ENCODE measurements around the gene USO1. TPM values are rescaled to one million over a fixed set of nuclear protein-coding genes. Genes with fewer than 3 reads are reported as not detected.

USO1 gene
- total and polyA plus RNA-seq, 7 experiments from 2014 or later, result 17.8 to 54.8 (median 30.4) TPM

- Histone ChIP-seq H3K4me1 (ENCODE audit: control insufficient read depth in 2 of 2, insufficient read depth in 2 of 2, low read length in 2 of 2) (no peaks in the 10 kb centered on the region), H3K4me3 (ENCODE audit: low read length) (no peak overlapping the region), H3K27ac (ENCODE audit: low read depth, low read length) (no peak overlapping the region), H3K27me3 (ENCODE audit: control insufficient read depth in 2 of 2, insufficient read depth in 2 of 2, low read length in 2 of 2) (no peaks in the 10 kb centered on the region), H3K36me3 (ENCODE audit: control insufficient read depth in 2 of 3, insufficient read depth in 3 of 3, low read length in 3 of 3) (no peaks in the 10 kb centered on the region), H3K9me3 (ENCODE audit: control insufficient read depth in 2 of 3, low read length in 3 of 3) (no peaks in the 10 kb centered on the region)
- no peaks in the 10 kb centered on the region for H3K4me1 Mint-ChIP-seq
- ChIA-PET CTCF (no interaction called here), POLR2A (no interaction called here)
- H3K27ac Mint-ChIP-seq, result peak overlapping the region in 1 of 9 donors; percentile 54
- intact Hi-C loops (cut with micrococcal nuclease), result no loop called here
- no peak for DNase-seq
- H3K9me3 Mint-ChIP-seq, result no peaks in the 10 kb centered on the region
- no peak overlapping the region for H3K4me3 Mint-ChIP-seq
- no peak for ATAC-seq
- H3K27me3 Mint-ChIP-seq, result no peaks in the 10 kb centered on the region
- H3K36me3 Mint-ChIP-seq, result peaks cover 0 to 8% (median 8%) of the 10 kb centered on the region in 5 donors
Measured at GRCh38 chr4:75820197-75820596, 95.8 kb downstream of the USO1 start.

DNA sequence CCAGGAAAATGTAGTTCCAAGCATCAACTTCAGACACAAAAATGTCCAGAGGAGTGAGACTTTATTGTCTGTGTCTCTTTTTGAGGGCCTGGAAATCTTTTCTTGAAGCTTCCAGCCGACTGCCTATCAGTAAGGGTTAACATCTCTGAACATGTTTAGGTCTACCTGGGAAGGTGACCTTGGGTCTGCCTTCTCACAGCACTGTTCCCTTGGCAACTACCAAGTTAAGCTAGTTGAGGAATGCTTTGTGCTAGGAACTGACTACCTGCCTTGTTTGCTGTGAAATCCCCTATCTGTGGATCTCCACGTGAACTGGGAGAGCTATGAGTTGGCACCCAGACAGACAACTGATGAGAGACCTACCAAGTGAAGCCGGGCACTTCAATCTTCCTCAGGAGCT lies 96.3 kb downstream of the USO1 start:
- CTCF ChIA-PET, result no interaction called here
- Histone ChIP-seq H3K9me3 (ENCODE audit: control insufficient read depth in 2 of 3, low read length in 3 of 3) (no peaks in the 10 kb centered on the region), H3K27ac (ENCODE audit: low read depth, low read length) (no peak overlapping the region), H3K4me3 (ENCODE audit: low read length) (no peak overlapping the region), H3K36me3 (ENCODE audit: control insufficient read depth in 2 of 3, insufficient read depth in 3 of 3, low read length in 3 of 3) (no peaks in the 10 kb centered on the region), H3K27me3 (ENCODE audit: control insufficient read depth in 2 of 2, insufficient read depth in 2 of 2, low read length in 2 of 2) (no peaks in the 10 kb centered on the region), H3K4me1 (ENCODE audit: control insufficient read depth in 2 of 2, insufficient read depth in 2 of 2, low read length in 2 of 2) (no peaks in the 10 kb centered on the region)
- no peak overlapping the region for H3K27ac Mint-ChIP-seq
- intact Hi-C loops (cut with micrococcal nuclease), result no loop called here
- ATAC-seq (no peak), DNase-seq (no peak)
- H3K9me3 Mint-ChIP-seq, result no peaks in the 10 kb centered on the region
- POLR2A ChIA-PET, result no interaction called here
- no peaks in the 10 kb centered on the region for H3K27me3 Mint-ChIP-seq
- peaks cover 0 to 5% (median 3%) of the 10 kb centered on the region in 5 donors for H3K36me3 Mint-ChIP-seq
- no peak overlapping the region for H3K4me3 Mint-ChIP-seq
- no peaks in the 10 kb centered on the region for H3K4me1 Mint-ChIP-seq

GRCh38 chr4:75821216-75821615 lies 96.8 kb downstream of the USO1 start:
- POLR2A ChIA-PET, result no interaction called here
- no peak for ATAC-seq

DNA sequence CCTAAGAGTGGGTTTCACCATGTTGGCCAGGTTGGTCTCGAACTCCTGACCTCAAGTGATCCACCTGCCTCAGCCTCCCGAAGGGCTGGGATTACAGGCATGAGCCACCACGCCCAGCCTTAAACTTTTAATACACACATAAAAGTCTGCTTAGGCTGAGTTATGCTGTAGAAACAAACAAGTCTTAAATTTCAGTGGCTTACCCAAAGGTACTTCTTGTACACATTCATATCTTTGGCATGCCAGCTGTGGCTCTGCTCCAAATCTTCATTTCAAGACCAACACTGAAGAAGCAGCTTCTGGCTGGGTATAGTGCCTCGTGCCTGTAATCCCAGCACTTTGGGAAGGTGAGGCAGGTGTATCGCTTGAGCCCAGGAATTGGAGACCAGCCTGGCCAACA lies 97.6 kb downstream of the USO1 start:
- intact Hi-C loops (cut with micrococcal nuclease), result no loop called here
- H3K27ac Mint-ChIP-seq, result no peak overlapping the region
- Histone ChIP-seq H3K4me3 (ENCODE audit: low read length) (no peak overlapping the region), H3K27me3 (ENCODE audit: control insufficient read depth in 2 of 2, insufficient read depth in 2 of 2, low read length in 2 of 2) (no peaks in the 10 kb centered on the region), H3K27ac (ENCODE audit: low read depth, low read length) (no peak overlapping the region), H3K36me3 (ENCODE audit: control insufficient read depth in 2 of 3, insufficient read depth in 3 of 3, low read length in 3 of 3) (no peaks in the 10 kb centered on the region), H3K4me1 (ENCODE audit: control insufficient read depth in 2 of 2, insufficient read depth in 2 of 2, low read length in 2 of 2) (no peaks in the 10 kb centered on the region), H3K9me3 (ENCODE audit: control insufficient read depth in 2 of 3, low read length in 3 of 3) (no peaks in the 10 kb centered on the region)
- no peak for DNase-seq
- ChIA-PET POLR2A (no interaction called here), CTCF (no interaction called here)
- ATAC-seq, result no peak
- no peak overlapping the region for H3K4me3 Mint-ChIP-seq
- H3K36me3 Mint-ChIP-seq, result peaks cover 0 to 5% (median 0%) of the 10 kb centered on the region in 5 donors
- H3K4me1 Mint-ChIP-seq, result no peaks in the 10 kb centered on the region
- no peaks in the 10 kb centered on the region for H3K27me3 Mint-ChIP-seq
- H3K9me3 Mint-ChIP-seq, result no peaks in the 10 kb centered on the region

More at GRCh38 chr4:75821216-75821615, 96.8 kb downstream of the USO1 start:
- Histone ChIP-seq H3K4me3 (ENCODE audit: low read length) (no peak overlapping the region), H3K27me3 (ENCODE audit: control insufficient read depth in 2 of 2, insufficient read depth in 2 of 2, low read length in 2 of 2) (no peaks in the 10 kb centered on the region), H3K36me3 (ENCODE audit: control insufficient read depth in 2 of 3, insufficient read depth in 3 of 3, low read length in 3 of 3) (no peaks in the 10 kb centered on the region), H3K9me3 (ENCODE audit: control insufficient read depth in 2 of 3, low read length in 3 of 3) (no peaks in the 10 kb centered on the region), H3K27ac (ENCODE audit: low read depth, low read length) (no peak overlapping the region), H3K4me1 (ENCODE audit: control insufficient read depth in 2 of 2, insufficient read depth in 2 of 2, low read length in 2 of 2) (no peaks in the 10 kb centered on the region)
- CTCF ChIA-PET, result no interaction called here
- Mint-ChIP-seq H3K4me1 (no peaks in the 10 kb centered on the region), H3K27me3 (no peaks in the 10 kb centered on the region), H3K27ac (no peak overlapping the region), H3K9me3 (no peaks in the 10 kb centered on the region), H3K4me3 (no peak overlapping the region), H3K36me3 (peaks cover 0 to 5% (median 3%) of the 10 kb centered on the region in 5 donors)
- no peak for DNase-seq
- intact Hi-C loops (cut with micrococcal nuclease), result no loop called here

DNA sequence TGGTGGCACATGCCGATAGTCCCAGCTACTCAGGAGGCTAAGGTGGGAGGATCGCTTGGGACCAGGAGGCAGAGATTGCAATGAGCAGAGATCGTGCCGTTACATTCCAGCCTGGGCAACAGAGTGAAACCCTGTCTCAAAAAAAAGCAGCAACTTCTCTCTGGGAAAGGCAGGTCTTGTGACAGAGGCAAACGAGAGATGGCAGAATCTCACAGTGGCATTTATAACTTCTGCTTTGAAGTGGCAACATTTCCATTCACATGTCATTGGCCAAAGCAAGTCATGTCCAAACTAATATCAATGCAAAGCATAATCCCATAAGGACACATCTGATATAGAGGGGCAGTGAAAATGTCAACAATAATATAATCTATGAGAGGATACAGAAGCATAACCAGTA lies 98.0 kb downstream of the USO1 start:
- Histone ChIP-seq H3K27me3 (ENCODE audit: control insufficient read depth in 2 of 2, insufficient read depth in 2 of 2, low read length in 2 of 2) (no peaks in the 10 kb centered on the region), H3K4me1 (ENCODE audit: control insufficient read depth in 2 of 2, insufficient read depth in 2 of 2, low read length in 2 of 2) (no peaks in the 10 kb centered on the region), H3K9me3 (ENCODE audit: control insufficient read depth in 2 of 3, low read length in 3 of 3) (no peaks in the 10 kb centered on the region), H3K36me3 (ENCODE audit: control insufficient read depth in 2 of 3, insufficient read depth in 3 of 3, low read length in 3 of 3) (no peaks in the 10 kb centered on the region), H3K4me3 (ENCODE audit: low read length) (no peak overlapping the region), H3K27ac (ENCODE audit: low read depth, low read length) (no peak overlapping the region)
- peaks cover 0 to 5% (median 0%) of the 10 kb centered on the region in 5 donors for H3K36me3 Mint-ChIP-seq
- POLR2A ChIA-PET, result no interaction called here
- H3K27ac Mint-ChIP-seq, result no peak overlapping the region
- H3K4me3 Mint-ChIP-seq, result no peak overlapping the region
- CTCF ChIA-PET, result no interaction called here
- intact Hi-C loops (cut with micrococcal nuclease), result no loop called here
- no peaks in the 10 kb centered on the region for H3K4me1 Mint-ChIP-seq
- no peaks in the 10 kb centered on the region for H3K27me3 Mint-ChIP-seq
- no peaks in the 10 kb centered on the region for H3K9me3 Mint-ChIP-seq
- ATAC-seq, result no peak
- DNase-seq, result no peak

- H3K27me3 ChIP-seq (ENCODE audit: control insufficient read depth in 2 of 2, insufficient read depth in 2 of 2, low read length in 2 of 2), result no peaks in the 10 kb centered on the region
- no peaks in the 10 kb centered on the region for H3K4me1 ChIP-seq (ENCODE audit: control insufficient read depth in 2 of 2, insufficient read depth in 2 of 2, low read length in 2 of 2)
- Mint-ChIP-seq H3K27me3 (no peaks in the 10 kb centered on the region), H3K9me3 (no peaks in the 10 kb centered on the region), H3K27ac (no peak overlapping the region), H3K4me3 (no peak overlapping the region), H3K4me1 (no peaks in the 10 kb centered on the region), H3K36me3 (peaks cover 0 to 3% (median 0%) of the 10 kb centered on the region in 5 donors)
- ChIA-PET POLR2A (no interaction called here), CTCF (no interaction called here)
- ATAC-seq, result no peak
- no peak for DNase-seq
- H3K4me3 ChIP-seq (ENCODE audit: low read length), result no peak overlapping the region
- intact Hi-C loops (cut with micrococcal nuclease), result no loop called here
- H3K27ac ChIP-seq (ENCODE audit: low read depth, low read length), result no peak overlapping the region
- H3K36me3 ChIP-seq (ENCODE audit: control insufficient read depth in 2 of 3, insufficient read depth in 3 of 3, low read length in 3 of 3), result no peaks in the 10 kb centered on the region
- H3K9me3 ChIP-seq (ENCODE audit: control insufficient read depth in 2 of 3, low read length in 3 of 3), result no peaks in the 10 kb centered on the region
Measured at GRCh38 chr4:75823812-75824211, 99.4 kb downstream of the USO1 start.

- H3K27ac ChIP-seq (ENCODE audit: low read depth, low read length), result no peak overlapping the region
- peaks cover 0 to 1% (median 0%) of the 10 kb centered on the region in 5 donors for H3K36me3 Mint-ChIP-seq
- no peaks in the 10 kb centered on the region for H3K4me1 ChIP-seq (ENCODE audit: control insufficient read depth in 2 of 2, insufficient read depth in 2 of 2, low read length in 2 of 2)
- no peaks in the 10 kb centered on the region for H3K36me3 ChIP-seq (ENCODE audit: control insufficient read depth in 2 of 3, insufficient read depth in 3 of 3, low read length in 3 of 3)
- H3K27me3 Mint-ChIP-seq, result peaks cover 0 to 14% (median 0%) of the 10 kb centered on the region in 5 donors
- no peak overlapping the region for H3K27ac Mint-ChIP-seq
- POLR2A ChIA-PET, result no interaction called here
- H3K4me3 ChIP-seq (ENCODE audit: low read length), result no peak overlapping the region
- DNase-seq (no peak), ATAC-seq (no peak)
- no peaks in the 10 kb centered on the region for H3K27me3 ChIP-seq (ENCODE audit: control insufficient read depth in 2 of 2, insufficient read depth in 2 of 2, low read length in 2 of 2)
- H3K9me3 Mint-ChIP-seq, result peaks cover 0 to 4% (median 0%) of the 10 kb centered on the region in 11 donors
- intact Hi-C loops (cut with micrococcal nuclease), result no loop called here
- H3K4me3 Mint-ChIP-seq, result no peak overlapping the region
- no peaks in the 10 kb centered on the region for H3K9me3 ChIP-seq (ENCODE audit: control insufficient read depth in 2 of 3, low read length in 3 of 3)
- CTCF ChIA-PET, result interaction anchor here (0.6 kb wide), 1 partner anchor 20 kb away, joined by 3 read pairs; no protein-coding TSS in a partner anchor
- peaks cover 0 to 2% (median 0%) of the 10 kb centered on the region in 7 donors for H3K4me1 Mint-ChIP-seq
Measured at GRCh38 chr4:75830906-75831305, 106.5 kb downstream of the USO1 start.
